T-helper 1 cell treated with Interleukin-12 subunit alpha and Interleukin-12 subunit beta and Interleukin-4 antibody, amounts not matched to agents 30 μg/mL and 1 μg/mL, for 36 hours (primary cell): ENCODE measurements around the gene NABP2.

Source experiments
- H3K27ac Mint-ChIP-seq: one replicate; pipeline ENCODE4 v1.8.0; 2021; ENCODE audit warnings: mild to moderate bottlenecking, mixed read lengths
- H3K27me3 Mint-ChIP-seq: one replicate; pipeline ENCODE4 v1.8.0; 2021; ENCODE audit warnings: low read depth, mixed read lengths
- H3K36me3 Mint-ChIP-seq: one replicate; pipeline ENCODE4 v1.8.0; 2021; ENCODE audit warnings: low read depth, mixed read lengths
- H3K4me1 Mint-ChIP-seq: one replicate; pipeline ENCODE4 v1.8.0; 2021; ENCODE audit warnings: low read depth, mixed read lengths
- H3K4me3 Mint-ChIP-seq: one replicate; pipeline ENCODE4 v1.8.0; 2021; ENCODE audit warnings: mild to moderate bottlenecking, moderate library complexity, mixed read lengths
- H3K9me3 Mint-ChIP-seq: one replicate; pipeline ENCODE4 v1.8.0; 2021; ENCODE audit warnings: mixed read lengths

The NABP2 gene

GRCh38 chr12:56202366-56202765 lies 21.8 kb upstream of the NABP2 start:
- Mint-ChIP-seq H3K9me3 (no peaks in the 10 kb centered on the region), H3K36me3 (peaks cover 15% of the 10 kb centered on the region), H3K27me3 (no peaks in the 10 kb centered on the region), H3K4me1 (peaks cover 3% of the 10 kb centered on the region), H3K4me3 (no peak overlapping the region), H3K27ac (no peak overlapping the region)

- Mint-ChIP-seq H3K9me3 (no peaks in the 10 kb centered on the region), H3K4me1 (peaks cover 3% of the 10 kb centered on the region), H3K36me3 (peaks cover 18% of the 10 kb centered on the region), H3K27ac (no peak overlapping the region), H3K27me3 (no peaks in the 10 kb centered on the region), H3K4me3 (no peak overlapping the region)
These were observed 21.3 kb upstream of the NABP2 start for GRCh38 chr12:56202838-56203237.

- Mint-ChIP-seq H3K27ac (no peak overlapping the region), H3K36me3 (peaks cover 20% of the 10 kb centered on the region), H3K4me3 (no peak overlapping the region), H3K9me3 (no peaks in the 10 kb centered on the region), H3K4me1 (peaks cover 3% of the 10 kb centered on the region), H3K27me3 (no peaks in the 10 kb centered on the region)
These were observed 19.9 kb upstream of the NABP2 start for GRCh38 chr12:56204275-56204674.

- Mint-ChIP-seq H3K27ac (no peak overlapping the region), H3K36me3 (peaks cover 26% of the 10 kb centered on the region), H3K4me3 (no peak overlapping the region), H3K4me1 (peaks cover 3% of the 10 kb centered on the region), H3K9me3 (no peaks in the 10 kb centered on the region), H3K27me3 (no peaks in the 10 kb centered on the region)
These were observed 18.7 kb upstream of the NABP2 start for GRCh38 chr12:56205445-56205844.

- Mint-ChIP-seq H3K9me3 (no peaks in the 10 kb centered on the region), H3K27me3 (no peaks in the 10 kb centered on the region), H3K4me1 (peaks cover 3% of the 10 kb centered on the region), H3K4me3 (no peak overlapping the region), H3K27ac (no peak overlapping the region), H3K36me3 (peaks cover 32% of the 10 kb centered on the region)
These were observed 17.5 kb upstream of the NABP2 start for GRCh38 chr12:56206452-56207166.

GRCh38 chr12:56208006-56208405 lies 16.1 kb upstream of the NABP2 start:
- H3K9me3 Mint-ChIP-seq: no peaks in the 10 kb centered on the region
- H3K27ac Mint-ChIP-seq: no peak overlapping the region
- no peaks in the 10 kb centered on the region for H3K27me3 Mint-ChIP-seq
- H3K36me3 Mint-ChIP-seq: peaks cover 36% of the 10 kb centered on the region
- H3K4me3 Mint-ChIP-seq: no peak overlapping the region
- no peaks in the 10 kb centered on the region for H3K4me1 Mint-ChIP-seq

GRCh38 chr12:56212361-56212760 lies 11.8 kb upstream of the NABP2 start:
- Mint-ChIP-seq H3K27me3 (no peaks in the 10 kb centered on the region), H3K36me3 (peaks cover 33% of the 10 kb centered on the region), H3K4me3 (no peak overlapping the region), H3K27ac (no peak overlapping the region), H3K9me3 (no peaks in the 10 kb centered on the region), H3K4me1 (no peaks in the 10 kb centered on the region)

- Mint-ChIP-seq H3K4me1 (no peaks in the 10 kb centered on the region), H3K27ac (no peak overlapping the region), H3K27me3 (no peaks in the 10 kb centered on the region), H3K4me3 (no peak overlapping the region), H3K9me3 (no peaks in the 10 kb centered on the region), H3K36me3 (peaks cover 30% of the 10 kb centered on the region)
These were observed 10.3 kb upstream of the NABP2 start for GRCh38 chr12:56213878-56214277.

- Mint-ChIP-seq H3K27me3 (no peaks in the 10 kb centered on the region), H3K36me3 (peaks cover 17% of the 10 kb centered on the region), H3K4me3 (no peak overlapping the region), H3K9me3 (no peaks in the 10 kb centered on the region), H3K4me1 (peaks cover 9% of the 10 kb centered on the region), H3K27ac (no peak overlapping the region)
These were observed 7.7 kb upstream of the NABP2 start for GRCh38 chr12:56216461-56216860.

GRCh38 chr12:56219840-56220239 lies 4.3 kb upstream of the NABP2 start:
- Mint-ChIP-seq H3K4me1 (peaks cover 35% of the 10 kb centered on the region), H3K27ac (peak overlapping the region; percentile 55), H3K27me3 (no peaks in the 10 kb centered on the region), H3K4me3 (no peak overlapping the region), H3K9me3 (no peaks in the 10 kb centered on the region), H3K36me3 (peaks cover 12% of the 10 kb centered on the region)

- Mint-ChIP-seq H3K4me3 (peak overlapping the region; percentile 100), H3K36me3 (peaks cover 10% of the 10 kb centered on the region), H3K4me1 (peaks cover 43% of the 10 kb centered on the region), H3K9me3 (no peaks in the 10 kb centered on the region), H3K27me3 (no peaks in the 10 kb centered on the region), H3K27ac (peak overlapping the region; percentile 96)
These were observed 3.4 kb upstream of the NABP2 start for GRCh38 chr12:56220611-56221231.

GRCh38 chr12:56221232-56221756 lies 2.8 kb upstream of the NABP2 start:
- Mint-ChIP-seq H3K4me1 (peaks cover 44% of the 10 kb centered on the region), H3K27me3 (no peaks in the 10 kb centered on the region), H3K9me3 (no peaks in the 10 kb centered on the region), H3K4me3 (peak overlapping the region; percentile 100), H3K36me3 (peaks cover 14% of the 10 kb centered on the region), H3K27ac (peak overlapping the region; percentile 96)

GRCh38 chr12:56221757-56222530 lies 2.2 kb upstream of the NABP2 start, which contains the start of gene RNF41:
TSS of gene RNF41 (minus strand) at chr12:56221922. CDS start at chr12:56214047, 7,875 bp downstream.
- Mint-ChIP-seq H3K27me3 (no peaks in the 10 kb centered on the region), H3K27ac (peak within 1 kb of the TSS; percentile 96), H3K4me1 (peaks cover 44% of the 10 kb centered on the region), H3K36me3 (peaks cover 11% of the 10 kb centered on the region), H3K9me3 (no peaks in the 10 kb centered on the region), H3K4me3 (peak within 1 kb of the TSS; percentile 100)

- H3K27ac Mint-ChIP-seq: peak overlapping the region; percentile 96
- H3K9me3 Mint-ChIP-seq: no peaks in the 10 kb centered on the region
- H3K36me3 Mint-ChIP-seq: peaks cover 13% of the 10 kb centered on the region
- peaks cover 44% of the 10 kb centered on the region for H3K4me1 Mint-ChIP-seq
- H3K27me3 Mint-ChIP-seq: no peaks in the 10 kb centered on the region
- H3K4me3 Mint-ChIP-seq: peak overlapping the region; percentile 100
These were observed 1.6 kb upstream of the NABP2 start for GRCh38 chr12:56222531-56222895.
